Measurements from ENCODE around the gene IFNLR1.

IFNLR1 gene

DNA sequence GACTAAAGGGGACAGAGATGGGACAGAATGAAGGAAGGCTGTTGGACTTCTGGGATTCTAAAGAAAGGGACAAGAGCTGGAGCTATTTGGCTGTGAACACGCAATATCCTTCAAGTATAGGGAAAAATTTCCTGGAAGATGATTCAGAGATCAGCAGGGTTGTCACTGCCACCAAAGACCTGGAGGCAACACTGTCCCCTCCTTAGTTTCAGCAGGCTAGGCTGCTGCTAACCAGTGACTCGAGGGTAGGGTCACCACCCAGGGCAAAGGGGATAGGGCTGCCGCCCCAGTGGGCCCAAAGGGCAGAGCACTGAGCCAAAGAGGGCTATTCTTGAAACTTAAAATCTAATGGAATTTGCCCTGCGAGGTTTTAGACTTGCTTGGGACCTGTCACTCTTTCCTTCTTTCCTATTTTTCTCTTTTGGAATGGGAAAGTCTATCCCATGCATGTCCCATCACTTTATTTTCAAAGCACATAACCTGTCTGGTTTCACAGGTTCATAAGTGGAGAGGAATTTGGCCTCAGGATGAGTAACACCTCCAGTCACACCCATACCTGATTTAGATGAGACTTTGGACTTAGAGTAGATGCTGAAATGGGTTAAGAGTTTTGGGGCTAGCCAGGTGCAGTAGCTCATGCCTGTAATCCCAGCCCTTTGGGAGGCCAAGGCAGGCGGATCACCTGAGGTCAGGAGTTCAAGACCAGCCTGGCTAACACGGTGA is 11.9 kb downstream of the IFNLR1 start:
- DNase-seq, result no peak

DNA sequence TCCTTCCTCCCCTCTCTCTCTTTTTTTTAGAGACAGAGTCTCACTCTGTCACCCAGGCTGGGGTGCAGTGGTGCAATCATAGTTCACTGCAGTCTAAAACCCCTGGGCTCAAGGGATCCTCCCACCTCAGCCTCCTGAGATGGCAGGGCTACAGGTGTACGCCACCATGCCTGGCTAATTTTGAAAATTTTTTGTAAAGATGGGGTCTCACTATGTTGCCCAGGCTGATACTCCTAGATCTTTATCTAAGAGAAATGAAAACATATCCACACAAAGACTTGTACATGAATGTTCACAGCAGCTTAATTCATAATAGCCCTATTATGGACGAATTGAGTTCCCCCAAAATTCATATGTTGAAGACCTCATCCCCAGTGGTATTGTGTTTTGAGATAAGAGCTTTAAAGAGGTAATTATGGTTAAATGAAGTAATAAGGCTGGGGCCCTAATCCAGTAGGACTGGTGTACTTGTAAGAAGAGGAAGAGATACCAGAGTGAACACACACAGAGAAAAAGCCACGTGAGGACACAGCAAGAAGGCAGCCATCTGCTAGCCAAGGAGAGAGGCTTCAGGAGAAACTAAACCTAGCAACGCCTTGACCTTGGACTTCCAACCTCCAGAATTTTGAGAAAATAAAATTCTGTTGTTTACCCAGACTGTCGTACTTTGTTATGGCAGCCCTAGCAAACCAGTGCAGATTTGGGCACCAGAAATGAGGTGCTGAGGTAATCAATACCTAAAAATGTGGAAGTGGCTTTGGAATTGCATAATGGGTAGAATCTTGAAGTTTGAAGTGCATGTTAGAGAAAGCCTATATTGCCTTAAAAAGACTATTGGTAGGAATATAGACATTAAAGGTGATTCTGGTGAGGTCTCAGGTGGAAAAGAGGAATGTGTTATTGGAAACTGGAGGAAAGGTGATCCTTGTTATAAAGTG is 13.2 kb downstream of the IFNLR1 start:
- no peak for DNase-seq

DNA sequence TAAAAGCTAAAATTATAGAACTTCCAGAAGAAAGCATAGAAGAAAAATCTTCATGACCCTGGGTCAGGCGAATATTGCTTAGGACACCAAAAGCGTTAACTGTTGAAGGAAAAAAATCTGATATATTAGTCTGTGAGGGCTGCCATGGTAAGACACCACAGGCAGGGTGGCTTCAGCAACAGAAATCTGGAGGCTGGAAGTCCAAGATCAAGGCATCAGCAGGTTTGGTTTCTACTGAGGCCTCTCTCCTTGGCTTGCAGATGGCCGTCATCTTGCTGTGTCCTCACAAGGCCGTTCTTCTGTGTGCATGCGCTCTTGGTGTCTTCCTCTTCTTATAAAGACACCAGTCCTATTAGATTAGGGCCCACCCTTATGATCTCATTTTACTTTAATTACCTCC is 14.5 kb downstream of the IFNLR1 start:
- no peak for DNase-seq

DNA sequence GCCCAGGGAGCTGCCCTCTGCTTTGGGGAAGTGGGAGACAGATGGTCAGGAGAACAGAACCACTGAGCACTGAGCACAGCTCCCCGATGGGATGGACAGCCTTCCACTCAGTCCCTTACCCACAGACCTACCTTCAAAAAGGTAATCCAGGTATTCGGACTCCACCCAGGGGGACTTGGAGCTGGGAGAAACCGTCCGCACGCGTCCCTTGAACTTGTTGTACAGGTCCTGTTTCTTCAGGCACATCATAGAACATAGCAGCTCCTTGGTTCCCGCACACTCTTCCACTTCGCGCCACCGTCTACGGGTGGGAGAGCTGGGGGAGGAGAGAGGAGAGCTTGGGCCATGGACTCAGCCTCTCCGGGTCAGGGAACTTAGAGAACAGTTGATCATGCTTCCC is 17.8 kb downstream of the IFNLR1 start:
- DNase-seq, result no peak

DNA sequence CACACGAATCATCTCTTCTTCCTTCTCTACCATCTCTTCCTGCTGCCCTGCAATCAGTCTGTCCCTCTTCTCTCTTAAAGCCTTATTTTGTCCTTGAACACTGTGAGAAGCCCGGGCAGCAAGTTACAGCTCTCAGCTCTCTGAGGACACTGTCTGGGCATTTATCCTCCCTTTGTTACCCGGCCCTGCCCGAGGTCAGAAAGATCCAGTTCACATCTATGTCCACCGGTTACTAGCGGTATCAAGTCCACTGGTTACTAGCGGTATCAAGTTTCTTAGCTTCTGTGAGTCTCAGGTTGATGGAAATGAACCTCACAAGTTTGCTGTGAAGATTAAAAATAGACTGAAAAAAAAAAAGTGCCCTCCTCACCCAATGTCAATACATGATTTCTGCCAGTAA is 18.8 kb downstream of the IFNLR1 start:
- DNase-seq, result no peak

DNA sequence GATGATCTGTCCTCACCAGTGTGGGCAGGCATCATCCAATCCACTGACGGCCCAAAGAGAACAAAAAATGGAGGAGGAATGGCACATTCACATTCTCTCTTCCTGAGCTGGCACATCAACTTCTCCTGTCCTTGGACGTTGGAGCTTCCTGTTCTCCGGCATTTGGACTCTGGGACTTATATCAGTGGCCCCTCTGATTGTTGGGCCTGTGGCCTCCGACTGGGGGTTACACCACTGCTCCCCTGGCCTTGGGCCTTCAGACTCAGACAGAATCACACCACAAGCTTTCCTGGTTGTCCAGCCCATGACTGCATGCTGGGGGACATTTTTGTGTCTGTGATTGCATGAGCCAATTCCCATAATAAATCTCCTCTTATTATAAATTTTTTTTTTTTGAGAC is 20.1 kb downstream of the IFNLR1 start:
- no peak for DNase-seq

DNA sequence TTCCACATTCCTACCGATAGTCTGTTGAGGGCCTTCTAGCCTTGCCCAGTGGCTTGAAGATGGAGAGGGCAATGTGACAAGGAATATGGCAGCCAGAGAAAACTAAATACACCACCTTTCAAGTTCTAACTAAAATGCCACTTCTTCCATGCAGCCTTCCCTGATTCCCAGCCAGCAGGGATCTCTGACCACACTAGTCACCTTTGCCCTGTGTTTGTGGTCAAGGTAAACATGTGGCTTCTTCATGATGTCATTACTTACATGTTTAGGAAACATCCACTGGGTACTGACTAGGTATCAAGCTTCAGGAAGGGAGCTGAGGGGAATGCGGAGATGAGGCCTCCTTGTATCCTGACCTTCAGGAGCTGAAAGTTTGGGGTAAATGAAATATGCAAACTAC is 21.6 kb downstream of the IFNLR1 start:
- no peak for DNase-seq

DNA sequence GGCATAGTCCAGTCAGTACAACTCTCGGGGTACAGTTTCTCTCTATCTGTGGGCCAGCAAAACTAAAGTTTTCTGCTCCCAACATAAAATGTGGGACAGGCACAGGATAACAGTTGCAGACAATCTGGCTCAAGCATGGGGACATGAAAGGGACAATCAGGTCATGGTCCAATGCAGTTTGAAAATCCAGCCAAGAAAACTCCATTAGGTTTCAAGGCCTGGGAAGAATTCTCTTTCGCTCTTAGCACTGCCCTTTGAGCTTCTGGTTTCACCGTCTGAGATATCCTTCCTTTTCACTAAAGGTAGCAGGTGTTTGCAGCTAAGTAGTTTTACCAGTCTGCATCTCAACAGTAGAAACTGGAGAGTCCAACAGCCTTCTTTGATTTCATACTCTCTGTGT is 23.1 kb downstream of the IFNLR1 start:
- no peak for DNase-seq

DNA sequence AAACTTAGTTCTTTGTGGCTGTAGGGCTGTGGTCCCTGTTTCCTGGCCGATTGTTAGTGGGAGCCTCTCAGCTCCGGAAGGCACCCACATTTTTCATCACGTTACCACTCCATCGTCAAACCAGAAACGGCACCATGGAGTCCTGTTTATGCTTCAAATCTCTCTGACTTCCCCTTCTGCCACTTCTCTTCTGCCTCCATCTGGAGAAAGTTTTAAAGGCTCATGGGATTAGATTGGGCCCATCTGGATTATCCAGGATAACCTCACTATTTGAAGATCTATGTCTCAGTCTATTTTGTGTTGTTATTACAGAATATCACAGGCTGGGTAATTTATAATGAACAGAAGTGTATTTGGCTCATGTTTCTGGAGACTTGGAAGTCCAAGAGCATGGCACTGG is 24.9 kb downstream of the IFNLR1 start:
- no peak for DNase-seq

DNA sequence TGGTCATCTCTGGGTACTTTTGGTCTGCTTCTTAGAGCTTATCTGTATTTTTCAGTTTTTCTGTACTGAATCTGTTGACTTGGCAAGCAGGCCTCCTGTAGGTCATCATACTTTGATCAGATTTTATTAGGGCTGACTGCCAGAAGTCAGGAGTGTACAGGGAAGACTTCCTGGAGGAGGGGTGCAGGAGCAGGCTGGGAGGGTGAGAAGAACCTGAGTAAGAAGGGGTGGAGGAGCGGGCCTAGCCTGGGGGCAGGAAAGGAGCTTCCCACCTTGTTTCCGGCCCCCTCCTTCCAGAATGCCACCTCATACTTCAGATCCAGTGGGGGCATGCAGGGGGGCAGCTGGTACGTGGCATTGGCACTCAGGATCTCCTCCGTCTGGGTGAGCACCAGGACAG is 25.8 kb downstream of the IFNLR1 start:
- no peak for DNase-seq

DNA sequence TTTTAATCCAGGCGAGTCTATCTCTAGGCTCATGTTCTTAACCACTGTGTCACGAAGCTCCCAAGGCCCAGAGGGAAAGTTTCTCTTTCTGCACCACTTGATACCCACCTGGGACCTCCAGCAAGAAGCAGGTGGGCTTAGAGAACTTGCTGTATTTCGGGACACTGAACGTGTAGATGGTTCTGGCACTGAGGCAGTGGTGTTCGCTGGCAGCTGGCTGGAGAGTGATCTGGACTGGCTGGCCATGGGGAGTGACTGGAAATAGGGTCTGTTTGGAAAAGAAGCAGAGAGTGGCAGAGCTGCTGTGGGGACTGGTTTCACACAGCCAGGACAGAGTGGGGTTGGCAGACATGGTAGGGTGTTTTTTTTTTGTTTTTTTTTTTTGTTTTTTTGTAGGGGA is 27.7 kb downstream of the IFNLR1 start:
- no peak for DNase-seq

DNA sequence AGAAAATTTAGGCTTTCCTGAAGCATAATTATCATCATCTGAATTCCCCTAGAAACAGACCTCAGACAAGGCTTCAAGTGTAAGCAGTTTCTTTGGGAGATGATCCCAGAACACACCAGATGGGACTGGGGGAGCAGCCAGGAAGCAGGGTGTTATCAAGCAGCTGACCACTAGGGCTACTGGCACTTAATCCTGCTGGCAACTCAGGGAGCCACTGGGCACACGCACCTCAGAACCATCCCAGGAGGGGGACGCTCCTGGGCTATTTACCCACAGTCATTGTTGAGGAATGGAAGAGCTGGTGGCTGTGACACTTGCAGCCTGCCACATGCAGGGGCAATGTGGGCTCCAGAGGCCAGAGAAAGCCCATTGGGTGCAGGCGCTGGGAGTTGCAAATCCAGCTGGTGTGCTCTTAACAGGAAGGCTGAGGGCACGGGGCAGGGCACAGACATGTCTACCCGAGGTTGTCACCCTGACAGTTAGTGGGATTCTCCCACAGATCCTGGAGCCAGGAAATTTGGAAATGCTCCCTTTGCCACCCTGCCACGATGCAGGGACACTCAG is 29.1 kb downstream of the IFNLR1 start:
- DNase-seq, result no peak

DNA sequence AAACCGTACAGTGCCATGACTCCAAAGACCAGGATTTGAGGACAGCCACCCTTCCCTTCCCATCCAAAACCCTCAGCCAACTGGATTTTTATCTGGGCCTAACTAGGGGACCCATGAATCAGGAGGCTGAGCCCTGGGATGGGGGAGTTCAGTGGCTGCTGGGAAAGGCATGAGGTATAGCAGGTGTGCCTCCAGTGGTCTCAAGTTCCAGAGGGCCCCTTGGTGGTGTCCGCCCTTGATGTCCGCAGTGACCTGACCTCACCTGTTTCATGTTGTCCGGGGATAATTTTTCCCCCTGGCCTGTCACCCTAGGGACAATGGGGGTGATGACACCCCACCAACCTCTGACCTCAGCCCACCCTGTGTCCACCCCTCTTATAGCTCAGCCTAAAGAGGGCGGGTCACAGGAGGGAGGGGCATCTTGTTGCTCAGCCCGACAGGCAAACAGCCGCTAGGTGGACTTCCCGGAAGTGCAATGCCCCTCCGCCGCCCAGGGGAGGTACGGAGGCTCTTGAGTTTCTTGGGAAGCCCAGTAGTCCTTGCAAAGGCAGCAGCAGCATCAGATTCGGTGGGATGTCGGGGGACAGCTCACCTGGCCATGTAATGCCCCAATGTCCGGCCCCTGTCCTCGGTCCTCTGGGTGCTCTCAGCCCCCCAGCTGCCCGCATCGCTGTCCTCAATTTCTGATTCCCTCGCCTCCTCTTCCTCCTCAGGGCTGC is 30.4 kb downstream of the IFNLR1 start:
- no peak for DNase-seq

DNA sequence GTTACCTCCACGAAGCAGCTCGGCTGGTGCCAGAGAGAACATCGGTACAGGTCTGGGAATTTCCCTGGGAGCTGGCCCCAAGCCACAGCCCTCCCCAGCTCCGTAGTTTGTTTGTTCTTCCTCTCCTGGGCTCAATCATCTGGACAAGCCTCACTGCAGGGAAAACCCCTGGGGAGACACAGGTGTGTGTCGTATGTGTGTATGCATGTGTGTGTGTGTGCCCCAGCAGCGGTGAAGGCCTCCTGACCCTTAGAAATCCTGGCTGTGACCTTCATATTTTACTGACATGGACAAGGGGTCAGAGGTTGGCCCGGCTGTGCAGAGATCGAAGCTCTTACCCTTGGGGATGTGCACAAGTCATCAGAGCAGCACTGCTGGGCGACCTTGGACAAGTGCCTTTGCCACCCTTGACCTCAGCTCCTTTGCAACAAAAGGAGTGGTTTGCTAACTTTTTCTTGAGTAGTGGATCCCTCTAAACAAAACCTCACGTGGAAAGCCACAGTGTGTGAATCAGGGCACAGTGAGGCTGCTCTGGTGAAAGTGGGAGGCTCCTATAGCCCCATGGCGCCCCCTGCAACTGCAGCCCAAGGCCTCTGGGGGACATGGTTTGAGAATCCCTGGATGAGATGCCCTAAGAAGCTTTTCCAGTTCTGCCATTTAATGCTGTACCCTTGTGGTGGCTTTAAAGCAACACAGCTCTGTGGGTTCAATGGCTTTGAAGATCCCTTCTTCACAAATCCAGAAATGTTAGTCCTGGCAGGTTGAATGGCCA is 31.9 kb downstream of the IFNLR1 start:
- DNase-seq, result no peak

DNA sequence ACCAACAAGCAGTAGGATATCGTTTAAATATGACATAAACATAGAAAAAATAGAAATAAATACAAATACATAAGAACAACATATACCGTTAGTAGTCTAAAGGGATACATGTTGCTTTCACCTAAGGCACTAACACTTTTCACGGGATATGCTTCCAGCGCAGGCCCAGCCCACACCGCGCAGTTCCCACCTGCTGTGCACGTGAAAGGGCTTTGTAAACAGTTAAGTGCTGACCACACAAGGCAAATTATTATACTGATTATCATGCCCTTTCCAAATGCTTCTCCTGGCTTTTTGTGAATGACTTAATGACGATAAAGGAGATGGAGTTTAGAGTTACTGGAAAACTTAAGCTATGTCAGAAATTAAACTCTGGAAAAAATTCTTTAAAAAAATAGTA is 32.9 kb downstream of the IFNLR1 start:
- peak; percentile 16 for DNase-seq

DNA sequence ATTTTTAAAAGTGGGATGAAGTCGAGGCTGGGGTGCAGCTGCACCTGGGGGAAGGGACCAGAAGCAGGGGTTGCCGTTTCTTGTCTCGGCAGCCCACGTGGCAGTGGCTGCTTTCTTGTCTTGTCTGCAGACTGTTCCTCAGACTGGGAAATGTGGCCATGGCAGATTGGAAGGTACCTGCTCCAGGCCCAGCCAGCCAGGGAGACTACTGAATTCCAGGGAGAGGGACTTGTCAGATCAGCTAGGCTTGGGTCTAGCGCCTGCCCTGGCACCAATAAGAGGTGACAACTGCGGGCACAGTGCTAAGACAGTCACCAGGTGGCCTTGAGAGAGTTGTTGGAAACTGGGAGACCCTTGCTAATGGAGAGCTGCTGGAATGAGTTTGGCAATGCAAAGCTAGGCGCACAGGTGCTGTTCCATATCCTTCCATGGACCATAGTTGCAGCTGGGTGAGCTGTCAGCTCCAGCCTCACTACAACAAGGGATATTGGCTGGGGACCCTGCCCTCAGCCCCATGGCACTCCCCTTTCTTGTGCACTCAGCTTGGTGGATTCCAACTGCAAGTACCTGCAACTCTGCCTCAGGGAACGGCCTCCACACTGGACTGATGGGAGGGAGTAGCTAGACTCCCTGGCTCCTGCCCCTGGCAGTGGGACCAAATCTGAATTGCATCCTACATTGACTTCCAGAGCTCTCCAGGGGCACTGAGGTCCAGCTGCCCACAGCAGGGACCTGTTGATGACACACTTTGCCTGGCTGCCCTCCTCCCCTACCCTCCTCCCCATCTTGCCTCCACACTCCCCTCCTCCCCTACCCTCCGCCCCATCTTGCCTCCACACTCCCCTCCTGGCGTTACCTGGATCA is 34.2 kb downstream of the IFNLR1 start:
- DNase-seq, result no peak

DNA sequence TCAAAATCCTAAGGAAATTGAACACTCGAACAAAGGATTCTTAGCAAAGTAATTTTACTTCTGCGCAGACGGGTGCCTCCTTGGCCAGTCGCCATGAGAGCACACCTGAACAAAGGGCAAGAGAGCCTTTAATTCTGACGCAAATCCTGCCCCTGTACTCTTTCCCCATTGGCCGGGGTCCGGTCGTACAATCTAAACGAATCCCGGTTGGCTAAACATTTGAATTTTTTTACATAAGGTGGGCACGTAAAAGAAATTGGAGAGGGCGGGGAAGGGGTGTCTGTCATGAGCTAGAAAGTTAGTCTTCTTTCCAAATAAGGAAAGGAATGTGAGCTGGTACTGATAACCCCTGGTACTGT is 35.9 kb downstream of the IFNLR1 start:
- DNase-seq, result peak; percentile 89

DNA sequence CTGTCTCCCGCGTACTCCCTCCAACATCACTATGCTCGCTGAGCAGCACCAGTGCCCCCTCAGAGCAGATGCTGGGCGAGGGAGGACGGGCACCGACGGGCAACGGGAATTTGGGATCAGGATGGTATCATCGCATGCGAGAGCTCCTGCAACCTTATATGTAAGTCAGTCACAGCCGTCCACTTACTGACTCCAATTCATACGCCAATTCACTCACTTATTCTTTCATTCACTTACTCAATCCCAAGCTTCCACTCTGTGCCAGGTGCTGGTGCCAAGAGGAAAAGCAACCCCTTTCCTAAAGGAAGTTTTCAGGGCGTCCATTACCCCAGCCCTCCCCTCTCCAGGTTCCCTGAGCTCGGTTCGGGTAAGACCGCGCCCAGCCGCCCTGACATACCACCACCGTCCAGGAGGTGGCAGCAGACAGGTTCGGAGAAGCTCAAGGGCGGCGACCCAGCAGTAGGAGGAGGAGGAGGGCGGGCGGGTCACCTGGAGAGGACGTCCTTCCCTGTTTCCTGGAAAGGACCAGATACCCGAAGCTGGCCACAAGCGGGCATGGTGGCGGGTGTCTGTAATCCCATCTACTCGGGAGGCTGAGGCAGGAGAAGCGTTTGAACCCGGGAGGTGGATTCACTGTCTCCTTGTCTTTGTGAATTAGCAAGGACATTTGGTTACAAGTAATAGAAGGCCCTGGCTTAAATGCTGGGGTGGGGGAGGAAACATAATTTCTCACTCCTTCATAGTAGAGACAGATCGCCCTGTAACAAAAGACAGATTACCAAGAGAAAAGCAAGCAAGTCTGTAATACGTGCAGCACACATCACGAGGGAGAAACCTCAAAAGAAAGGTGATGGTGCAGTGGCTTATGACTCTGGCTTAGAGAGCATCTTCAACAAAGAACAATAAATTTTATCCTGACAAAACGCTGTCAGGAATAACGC is 36.6 kb downstream of the IFNLR1 start:
- peak; percentile 89 for DNase-seq

DNA sequence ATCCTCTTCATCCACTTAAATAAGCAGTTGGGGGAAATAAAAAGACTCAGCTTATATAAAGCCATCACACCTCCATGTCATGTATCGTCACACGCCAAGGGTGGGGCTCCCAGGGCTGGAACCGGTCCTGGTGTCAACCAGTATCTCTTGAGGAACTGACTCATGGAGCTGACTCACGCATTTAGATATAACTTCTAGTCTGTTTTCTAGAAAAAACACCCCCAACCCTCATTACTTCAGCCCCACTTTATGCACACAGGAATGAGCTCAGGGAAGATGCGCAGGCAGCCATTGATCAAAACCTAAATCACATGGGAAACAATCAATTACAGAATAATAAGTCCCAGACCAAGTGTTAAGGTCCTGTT is 37.2 kb downstream of the IFNLR1 start:
- DNase-seq, result no peak

DNA sequence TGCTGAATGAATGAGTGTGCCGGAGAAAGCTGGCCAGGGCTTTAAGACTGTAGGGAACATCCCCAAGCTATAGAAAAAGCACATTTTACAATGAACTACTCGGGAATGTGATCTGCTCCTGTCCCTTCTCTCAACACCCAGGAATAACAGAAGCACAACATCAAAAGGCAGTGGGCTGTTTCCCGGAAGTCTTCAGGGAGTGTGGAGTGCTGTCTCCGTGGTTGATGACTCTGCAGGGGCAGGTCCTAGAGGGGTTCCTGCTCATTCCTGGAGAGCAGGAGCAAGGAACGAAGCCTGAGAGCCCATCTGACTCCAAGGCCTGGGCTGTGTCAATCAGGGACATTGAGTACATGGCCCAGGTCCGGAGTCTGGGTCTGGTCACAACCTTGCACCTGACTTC is 39.3 kb downstream of the IFNLR1 start:
- no peak for DNase-seq

DNA sequence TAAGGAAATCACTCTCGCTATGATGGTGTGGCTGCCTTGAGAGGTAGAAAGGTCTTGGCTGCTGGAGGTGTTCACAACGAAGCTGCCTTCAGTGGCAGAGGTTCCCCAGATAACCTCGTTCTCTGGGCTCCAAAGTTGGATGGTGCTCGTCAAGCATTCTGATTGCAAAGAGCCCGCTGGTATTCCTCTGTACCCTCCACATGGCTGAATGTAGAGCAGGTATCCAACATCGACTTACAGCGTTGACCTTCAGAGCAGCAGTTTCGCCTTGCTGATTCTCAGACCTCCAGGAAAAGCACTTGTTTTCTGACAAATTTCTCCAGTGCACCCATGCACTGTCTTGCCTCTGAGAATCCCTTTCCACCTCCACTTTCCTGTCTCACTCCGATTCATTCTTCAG is 39.9 kb downstream of the IFNLR1 start:
- DNase-seq, result no peak

All from NCI-H2227 treated with DMSO at 0.1 percent for 48 hours (cell line).